RPMI7951 (cell line): ENCODE measurements around the gene DNHD1. TPM values are rescaled to one million over a fixed set of nuclear protein-coding genes. Genes with fewer than 3 reads are reported as not detected.

Experiments
- DNase-seq: peaks from one replicate; pipeline ENCODE4 v3.0.0-alpha.2; 2012; ENCODE audit warnings: low read depth
- total RNA-seq: library from RNA; depleted of rRNA; stranded (reverse); fragments of >200 nt; shearing (Covaris generic); gene quantifications from 2 replicates; pipeline ENCODE4 v1.2.3, GENCODE V29; 2014

DNHD1 gene
- total RNA-seq, 1 experiment from 2014 or later = 1.7 TPM

DNA sequence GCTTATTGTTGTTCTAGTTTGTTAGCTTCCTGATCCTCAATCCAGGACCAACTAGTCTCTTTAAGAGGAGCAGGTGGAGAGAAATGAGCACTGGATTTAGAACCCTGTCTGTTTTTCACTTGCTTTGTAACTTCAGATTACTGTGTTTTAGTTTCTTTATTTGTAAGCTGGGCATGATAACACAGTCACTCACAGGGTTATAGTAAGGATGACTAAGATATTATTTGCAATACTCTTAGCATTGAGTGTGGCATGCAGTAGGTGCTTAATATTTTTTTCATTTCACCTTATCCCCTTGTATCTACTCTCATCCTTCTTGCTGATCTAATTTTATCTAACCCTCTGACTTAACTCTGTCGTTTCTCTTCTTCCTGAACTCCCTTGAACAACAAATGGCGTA is 33.8 kb downstream of the DNHD1 start:
- no peak for DNase-seq

DNA sequence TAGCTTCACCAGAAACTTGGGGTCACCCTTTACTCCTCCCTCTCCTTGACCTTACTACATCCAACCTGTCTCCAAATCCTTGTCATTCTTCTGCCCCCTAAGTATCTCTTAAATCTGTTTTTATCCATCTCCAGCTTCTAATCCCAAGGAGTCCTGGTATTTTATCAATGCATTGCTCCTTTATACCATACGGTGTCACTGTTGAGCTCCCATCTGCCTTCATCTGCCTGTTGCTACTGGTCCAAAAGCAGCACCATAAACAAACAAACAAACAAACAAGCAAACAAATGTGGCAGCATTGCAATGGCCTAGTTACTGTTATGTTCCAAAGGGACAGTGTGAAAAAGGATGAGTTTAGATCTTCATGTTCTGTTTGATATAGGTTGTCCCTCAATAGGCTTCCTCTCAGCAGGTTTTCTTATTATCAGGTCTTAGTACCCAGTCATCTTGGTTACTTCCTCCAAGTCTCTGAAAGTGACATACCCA is 34.2 kb downstream of the DNHD1 start:
- DNase-seq = peak; percentile 39

DNA sequence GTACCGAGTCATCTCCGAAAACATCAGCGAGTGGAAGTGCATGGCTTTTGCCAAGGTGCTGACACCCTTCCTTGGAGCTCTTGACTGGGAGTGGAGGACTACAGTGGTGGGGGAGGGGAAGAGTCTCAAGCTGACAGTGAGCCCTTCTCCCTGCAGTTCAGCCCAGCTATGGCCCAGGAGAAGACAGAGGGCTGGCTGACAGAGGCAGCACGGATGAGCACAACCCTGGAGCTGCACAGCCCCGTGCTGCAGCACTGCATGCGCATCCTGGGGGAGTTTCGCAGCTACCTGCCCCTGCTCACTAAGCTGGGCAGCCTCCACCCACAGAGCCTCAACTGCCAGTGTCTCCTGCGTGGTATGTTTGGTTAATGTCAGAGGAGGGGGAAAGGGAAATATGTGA is 41.4 kb downstream of the DNHD1 start:
- no peak for DNase-seq

DNA sequence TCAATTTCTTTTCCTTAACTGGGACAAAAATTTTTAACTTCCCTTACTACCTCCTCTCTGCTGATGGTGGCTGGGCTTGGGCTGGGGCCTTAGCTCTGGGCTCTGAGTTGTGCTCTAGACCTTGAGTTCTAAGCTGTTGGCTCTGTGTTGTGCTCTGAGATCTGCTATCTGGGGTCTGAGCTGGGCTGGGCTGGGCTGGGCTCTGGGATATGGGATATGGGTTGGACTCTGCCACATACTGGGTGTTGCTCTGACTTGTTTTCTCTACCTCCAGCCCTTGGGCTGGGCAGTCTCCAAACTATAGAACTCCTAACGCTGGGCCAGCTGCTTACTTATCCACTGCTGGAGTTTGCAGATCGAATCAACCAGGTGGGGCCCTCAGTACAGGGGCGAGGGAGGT is 41.9 kb downstream of the DNHD1 start:
- DNase-seq = no peak

DNA sequence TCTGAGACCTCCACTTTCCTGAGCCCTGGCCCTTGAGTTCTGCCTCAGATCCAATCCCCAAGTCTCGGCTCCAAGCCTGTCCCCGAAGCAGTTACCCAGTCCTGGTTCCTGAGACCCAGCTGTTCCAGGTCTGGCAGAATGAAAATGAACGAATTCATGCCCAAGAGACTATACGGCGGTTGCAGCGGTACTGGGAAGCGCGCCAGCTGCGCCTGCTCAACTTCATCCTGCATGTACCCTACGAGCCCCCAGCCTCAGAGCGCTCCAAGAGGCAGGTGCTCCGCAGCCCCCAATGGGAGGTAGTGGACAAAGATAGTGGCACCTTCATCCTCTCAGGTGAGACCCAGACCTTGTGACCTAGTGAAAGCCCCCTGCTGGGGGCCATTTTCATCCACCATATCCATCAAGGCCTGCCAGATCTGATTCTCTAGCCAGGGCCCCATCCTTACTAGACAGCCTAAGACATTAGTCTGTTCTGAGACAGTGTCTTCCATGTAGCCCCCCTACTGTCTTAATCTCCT is 42.7 kb downstream of the DNHD1 start:
- DNase-seq = no peak

DNA sequence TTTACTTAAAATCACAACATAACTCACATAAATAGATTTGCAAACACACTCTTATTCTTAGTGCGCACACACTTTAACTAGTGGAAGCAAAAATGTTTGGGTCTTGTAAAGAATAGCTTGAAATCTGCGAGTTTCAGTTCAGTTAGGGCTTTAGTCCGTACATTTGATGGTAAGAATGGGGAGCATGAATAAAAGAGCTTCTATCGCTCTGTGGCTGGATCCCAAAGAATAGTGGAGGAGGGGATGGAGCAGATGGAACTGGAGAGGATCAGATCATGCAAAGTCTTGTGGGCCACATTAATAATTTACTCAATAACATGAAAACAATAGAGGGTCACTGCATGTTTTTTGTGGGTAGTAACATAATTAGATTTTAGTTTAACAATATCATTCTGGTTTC is 44.3 kb downstream of the DNHD1 start:
- no peak for DNase-seq

DNA sequence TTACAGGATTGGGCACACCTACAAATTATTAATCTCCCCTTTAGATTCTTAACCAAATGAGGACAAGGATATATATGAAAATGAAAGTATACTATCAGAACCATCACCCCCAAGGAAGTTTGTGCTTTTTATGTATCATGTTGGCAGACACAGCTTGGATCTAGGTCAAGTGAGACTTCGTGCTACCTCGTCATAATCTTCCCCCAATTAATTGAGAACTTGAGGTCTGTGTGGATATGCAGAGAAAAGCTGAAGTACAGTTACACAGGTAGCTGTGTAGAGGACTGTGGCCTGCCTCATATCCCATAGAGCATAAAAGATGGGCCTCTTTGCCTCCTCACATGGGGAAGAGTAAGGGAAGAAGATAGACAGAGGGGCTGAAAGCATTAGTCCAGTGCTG is 45.6 kb downstream of the DNHD1 start:
- DNase-seq = no peak

DNA sequence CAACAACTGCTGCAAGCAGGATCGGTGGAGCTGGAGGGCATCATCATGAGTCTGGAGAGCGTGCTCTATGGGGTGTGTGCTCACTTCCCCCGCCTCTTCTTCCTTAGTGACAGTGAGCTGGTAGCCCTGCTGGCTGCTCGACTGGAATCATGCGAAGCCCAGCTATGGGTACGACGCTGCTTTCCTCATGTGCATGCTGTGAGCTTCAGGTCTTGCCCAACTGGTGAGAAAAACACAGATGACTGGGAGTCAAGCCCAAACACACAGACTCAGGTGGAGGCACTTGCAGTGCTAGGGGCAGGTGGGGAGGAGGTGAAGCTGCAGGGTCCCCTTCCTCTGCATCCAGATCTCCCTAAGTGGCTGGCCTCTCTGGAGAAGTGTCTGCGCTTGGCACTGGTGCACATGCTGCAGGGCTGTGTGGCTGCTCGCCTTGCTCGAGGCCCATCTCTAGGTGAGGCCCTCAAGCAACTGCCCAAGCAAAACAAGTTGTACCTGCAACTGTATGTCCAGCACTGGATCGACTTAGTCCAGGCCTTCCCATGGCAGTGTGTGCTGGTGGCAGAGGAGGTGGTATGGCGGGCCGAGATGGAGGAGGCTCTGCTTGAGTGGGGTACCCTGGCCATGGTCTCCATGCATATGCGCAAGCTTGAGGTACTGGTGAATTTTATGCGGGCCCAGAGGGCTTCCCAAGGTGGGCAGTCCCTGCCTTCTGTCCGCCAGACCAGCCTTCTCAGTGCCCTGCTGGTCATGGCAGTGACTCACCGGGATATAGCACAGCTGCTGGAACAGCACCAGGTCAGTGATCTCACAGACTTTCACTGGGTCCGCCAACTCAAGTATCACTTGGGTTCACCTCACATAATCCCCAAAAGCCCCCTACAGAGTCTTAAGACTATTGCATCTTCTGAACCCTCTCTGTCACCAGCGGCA is 48.1 kb downstream of the DNHD1 start:
- DNase-seq = peak; percentile 5

DNA sequence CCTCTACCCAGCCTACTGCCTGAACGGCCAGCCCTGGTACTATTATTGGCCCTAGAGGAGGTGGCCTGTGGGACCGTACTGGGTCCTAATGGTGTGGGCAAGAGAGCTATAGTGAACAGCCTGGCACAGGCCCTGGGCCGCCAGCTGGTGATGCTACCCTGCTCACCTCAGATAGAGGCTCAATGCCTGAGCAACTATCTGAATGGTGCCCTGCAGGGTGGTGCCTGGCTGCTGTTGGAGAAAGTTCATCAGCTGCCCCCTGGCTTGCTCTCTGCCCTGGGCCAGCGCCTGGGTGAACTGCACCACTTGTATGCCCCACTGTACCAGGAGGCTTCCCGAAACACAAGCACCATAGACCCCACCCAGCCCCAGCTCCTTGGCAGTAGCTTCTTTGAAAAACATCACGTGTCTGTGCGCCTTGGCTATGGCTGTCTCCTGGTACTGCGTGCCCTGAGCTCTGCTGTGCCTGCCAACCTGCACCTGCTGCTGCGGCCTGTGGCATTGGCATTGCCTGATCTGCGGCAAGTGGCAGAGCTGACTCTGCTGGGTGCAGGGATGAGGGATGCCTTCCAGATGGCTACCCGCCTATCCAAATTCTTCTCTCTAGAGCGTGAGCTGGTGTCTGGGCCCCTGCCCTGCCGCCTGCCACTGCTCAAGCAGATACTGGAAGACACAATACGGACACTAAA is 49.0 kb downstream of the DNHD1 start:
- DNase-seq = no peak

DNA sequence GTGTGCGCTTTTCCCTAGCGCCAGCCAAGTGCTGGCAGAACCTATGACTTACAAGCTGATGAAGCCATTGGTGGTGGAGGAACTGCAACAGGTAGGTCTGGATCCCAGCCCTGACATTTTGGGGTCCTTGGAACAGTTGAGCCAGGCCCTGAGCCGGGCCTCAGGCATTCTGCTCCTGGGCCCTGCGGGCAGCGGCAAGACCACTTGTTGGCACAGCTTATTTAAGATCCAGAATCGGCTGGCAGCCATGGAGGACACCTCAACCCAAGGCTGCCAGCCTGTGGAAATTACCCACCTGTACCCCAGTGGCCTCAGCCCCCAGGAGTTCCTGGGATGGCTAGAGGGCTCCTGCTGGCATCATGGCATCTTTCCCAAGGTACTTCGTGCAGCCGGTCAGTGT is 49.7 kb downstream of the DNHD1 start:
- DNase-seq = no peak

DNA sequence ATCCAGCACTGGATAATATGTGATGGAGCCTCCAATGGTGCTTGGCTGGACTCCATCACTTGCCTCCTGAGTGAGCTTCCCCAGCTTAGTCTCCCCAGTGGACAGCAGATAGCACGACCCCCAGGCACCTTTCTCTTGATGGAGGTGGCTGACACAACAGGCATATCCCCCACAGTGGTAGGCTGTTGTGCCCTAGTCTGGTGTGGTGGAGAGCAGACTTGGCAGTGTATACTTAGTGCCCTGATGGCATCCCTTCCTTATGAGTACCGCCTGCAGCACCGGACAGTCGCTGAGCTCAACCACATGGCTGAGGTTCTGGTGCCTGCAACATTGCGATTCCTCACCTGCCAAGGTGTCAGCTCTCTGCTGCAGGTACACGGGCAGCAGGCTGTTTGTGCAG is 50.1 kb downstream of the DNHD1 start:
- DNase-seq = no peak

DNA sequence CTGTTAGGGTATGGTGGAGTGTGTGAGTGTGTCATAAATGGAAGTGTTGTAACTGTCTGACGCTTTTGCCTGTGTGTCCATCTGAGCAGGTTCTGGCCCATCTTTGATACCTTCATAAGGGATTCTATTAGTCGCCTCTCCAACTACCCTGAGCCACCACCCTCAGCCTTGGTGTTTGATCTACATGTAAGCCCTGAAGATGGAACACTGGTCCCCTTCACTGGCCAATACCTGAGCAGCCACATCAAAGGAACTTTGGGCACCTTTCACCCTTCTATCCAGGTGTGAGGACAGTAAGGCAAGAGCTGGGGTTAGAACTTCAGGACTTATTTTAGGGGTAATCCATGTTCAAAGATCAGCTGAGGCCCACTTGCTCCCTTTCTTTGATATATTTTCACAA is 51.0 kb downstream of the DNHD1 start:
- no peak for DNase-seq

DNA sequence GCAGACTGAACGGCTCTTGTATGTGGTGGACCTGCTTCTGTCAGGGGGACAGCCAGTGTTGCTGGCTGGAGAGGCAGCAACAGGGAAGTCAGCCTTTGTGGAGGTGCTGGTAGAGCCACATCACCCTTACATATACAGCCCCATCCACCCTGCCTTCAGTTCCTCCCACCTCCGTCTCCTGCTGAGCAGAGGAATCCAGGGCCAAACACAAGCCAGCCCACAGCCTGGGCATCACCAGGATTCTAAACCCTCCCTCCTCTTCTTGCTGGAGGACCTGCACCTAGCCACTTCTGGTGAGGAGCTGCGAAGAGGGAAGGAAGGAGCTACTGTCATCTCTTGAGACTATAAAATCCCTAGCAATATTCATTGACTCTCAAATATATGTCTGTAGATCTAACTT is 51.6 kb downstream of the DNHD1 start:
- no peak for DNase-seq

DNA sequence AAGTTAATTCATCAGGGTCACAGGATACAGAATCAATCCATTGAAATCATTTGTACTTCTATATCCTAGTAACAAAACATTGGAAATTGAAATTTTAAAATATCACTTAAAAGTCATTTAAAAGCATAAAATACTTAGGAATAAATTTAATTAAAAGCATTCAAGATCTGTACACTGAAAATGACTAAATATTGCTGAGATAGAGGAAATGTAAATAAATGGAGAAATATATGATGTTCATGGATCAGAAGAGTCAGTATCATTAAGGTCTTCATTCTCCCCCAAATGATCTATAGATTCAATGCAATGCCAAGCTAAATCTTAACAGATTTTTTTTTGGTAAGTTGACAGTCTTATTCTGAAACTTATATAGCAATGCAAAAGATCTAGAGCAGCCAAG is 56.6 kb downstream of the DNHD1 start:
- DNase-seq = no peak

DNA sequence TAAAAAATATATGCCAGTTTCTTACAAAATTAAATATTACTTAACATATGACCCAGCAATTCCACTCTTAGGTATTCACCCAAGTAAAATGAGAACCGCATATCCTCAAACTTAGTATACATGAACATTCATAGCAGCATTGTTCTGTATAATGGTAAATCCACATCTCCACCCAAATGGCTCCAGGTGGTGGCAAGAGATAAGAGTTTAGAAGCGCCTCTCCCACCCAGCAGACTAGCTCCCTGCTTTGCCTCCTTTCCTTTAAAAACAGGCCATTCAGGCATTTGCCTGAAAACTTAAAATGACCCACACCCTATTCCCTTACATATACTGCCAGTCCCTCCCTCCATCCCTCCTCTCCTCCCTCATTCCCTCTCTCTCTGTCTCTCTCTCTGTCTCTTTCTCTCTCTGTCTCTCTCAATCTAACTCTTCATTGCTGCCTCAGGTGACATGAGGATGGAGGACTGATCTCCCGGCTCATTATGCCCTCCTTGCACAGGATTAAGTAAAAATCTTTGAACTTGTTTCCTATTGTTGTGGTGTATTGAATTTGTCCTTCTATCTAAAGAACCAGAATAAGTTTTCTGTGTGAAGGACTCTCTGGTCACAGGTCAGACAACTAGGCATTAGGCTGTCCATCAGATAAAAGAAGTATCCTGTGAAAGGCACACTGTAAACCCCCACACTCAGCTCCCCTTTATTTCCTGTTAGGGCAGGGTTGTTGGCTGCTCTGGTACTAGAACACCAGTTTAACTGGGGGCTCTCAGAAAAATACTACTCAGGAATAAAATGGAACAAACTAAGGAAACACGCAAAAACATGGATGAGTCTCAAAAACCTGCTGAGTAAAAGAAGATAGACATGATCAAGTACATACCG is 58.0 kb downstream of the DNHD1 start:
- DNase-seq = no peak

DNA sequence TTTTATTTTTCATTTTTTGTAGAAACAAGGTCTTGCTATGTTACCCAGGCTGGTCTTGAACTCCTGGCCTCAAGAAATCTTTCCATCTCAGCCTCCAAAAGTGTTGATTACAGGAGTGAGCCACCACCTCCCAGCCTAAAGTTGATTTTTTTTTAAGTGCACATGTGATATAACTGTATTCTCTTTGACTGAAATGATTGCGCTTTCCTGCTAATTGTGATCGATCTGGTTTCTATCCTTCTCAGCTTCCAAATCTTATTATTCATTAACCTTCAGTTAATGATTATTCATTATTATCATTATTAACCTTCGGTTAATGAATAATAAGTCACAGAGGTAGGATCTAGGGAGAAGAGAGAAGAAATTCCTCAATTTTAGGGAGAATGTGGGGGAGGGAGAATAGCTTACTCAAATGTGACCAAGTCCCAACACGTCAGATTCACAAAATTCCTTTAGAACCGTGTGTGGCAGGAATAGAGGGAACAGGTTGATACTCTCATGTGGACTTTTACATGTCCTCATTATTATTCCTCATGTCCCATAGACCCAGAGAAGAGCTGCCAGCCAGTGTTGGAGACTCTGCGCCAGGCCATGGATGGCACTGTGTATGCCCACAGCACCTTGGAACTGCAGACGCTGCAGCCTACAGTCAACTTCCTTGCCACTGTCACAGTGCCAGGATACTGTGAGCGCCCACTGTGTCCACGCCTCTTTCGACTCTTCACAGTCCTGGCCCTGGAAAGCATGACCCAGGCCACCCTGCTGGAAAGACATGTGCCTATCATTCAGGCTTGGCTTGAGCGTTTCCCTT is 59.3 kb downstream of the DNHD1 start:
- DNase-seq = no peak

DNA sequence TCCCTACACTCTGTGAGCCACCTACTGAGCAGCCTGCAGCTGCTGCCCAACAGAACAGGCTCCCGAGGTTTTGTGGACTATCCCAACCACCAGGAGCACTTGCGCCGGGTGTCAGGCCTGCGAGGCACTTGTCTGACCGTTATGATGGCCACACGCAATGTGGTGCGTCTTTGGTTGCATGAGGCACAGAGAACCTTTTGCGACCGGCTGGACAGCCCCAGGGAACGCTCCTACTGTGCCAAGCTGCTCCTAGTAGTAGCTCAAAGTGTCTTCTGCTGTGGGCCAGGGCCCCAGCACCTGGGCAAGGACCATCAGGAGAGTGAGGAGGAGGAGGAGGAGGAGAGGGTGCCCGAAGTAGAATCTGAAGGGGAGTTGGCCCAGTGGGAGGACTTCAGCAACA is 60.0 kb downstream of the DNHD1 start:
- DNase-seq = no peak

DNA sequence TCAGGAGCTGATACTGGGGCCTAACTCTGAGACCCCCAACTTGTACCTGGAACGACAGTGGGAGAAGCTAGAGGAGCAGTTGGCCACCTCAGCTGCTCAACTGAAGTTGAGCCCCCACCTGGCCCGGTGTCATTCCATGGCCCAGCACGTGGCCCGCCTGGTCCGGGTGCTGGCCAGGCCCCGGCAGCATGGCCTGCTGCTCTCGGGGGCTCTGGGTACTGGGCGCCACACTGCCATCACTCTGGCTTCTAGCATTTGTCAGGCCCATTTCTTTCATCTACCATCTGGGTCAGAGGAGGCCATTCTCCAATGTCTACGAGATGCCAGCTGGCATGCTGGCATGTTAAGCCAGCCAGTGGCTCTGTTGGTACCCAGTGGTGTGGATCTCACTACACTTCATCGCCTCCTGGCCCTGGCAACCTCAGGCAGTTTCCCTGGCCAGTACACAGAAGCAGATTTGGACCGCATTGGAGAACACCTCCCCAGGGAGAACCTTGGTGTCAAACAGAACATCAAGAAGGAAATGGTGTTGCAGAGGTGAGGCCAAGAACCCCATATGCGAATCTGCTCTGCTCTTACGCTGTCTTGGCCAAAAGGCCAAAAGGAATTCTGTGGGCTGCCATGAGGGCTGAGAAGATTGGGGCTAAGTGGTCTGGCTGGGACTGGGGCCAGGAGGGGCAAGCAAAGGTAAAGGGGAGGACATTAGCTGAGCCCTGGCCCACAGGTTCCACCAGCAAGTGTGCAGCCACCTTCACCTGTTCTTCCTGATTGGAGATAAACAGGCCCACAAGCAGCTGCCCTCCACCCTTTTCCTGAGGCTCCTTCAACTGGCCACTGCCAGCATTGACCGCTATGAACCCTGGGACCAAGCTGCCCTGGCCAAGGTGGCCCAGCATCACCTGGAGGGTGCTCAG is 60.9 kb downstream of the DNHD1 start:
- no peak for DNase-seq

DNA sequence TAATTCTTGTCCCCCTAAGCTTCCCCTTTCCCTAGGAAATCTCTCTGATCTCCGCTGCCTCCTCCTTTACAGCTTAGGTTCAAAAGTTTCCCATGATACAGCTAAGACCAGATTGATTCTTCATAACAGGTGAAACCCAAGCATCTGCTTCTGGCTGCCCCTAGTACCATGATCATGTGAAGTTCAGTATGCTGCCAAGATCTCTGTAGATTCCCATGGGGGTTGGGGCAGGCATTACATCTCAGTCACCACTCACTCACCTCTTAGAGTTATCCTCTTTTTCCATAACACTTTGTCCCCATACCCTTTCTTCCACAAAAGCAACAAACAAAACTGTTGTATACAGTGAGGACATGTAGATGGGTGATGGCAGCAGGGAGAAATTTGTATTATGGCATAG is 62.3 kb downstream of the DNHD1 start:
- DNase-seq = no peak

DNA sequence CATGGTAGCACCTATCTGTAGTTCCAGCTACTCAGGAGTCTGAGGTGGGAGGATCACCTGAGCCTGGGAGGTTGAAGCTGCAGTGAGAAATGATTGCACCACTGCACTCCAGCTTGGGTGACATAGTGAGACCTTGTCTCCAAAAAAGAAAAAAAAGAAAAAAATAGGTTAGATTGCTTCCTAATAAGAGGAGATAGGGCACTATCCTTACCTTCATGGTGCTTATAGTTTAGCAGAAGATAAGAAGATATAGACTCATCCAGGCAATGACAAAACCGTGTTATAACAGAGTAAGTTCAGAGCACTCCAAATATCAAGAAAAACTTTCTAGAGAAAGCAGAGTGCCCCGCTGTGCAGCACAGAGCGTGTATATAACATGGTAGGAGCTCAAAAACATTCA is 64.2 kb downstream of the DNHD1 start:
- DNase-seq = no peak
